SJSA1 (cell line): ENCODE data around the gene SLC6A1. TPM values are rescaled to one million over a fixed set of nuclear protein-coding genes. Genes with fewer than 3 reads are reported as not detected.
A peak's percentile ranks its signal among the peaks of the same experiment; 100 is the strongest.

Experiments used
- DNase-seq, 2 experiments: peaks; one replicate each; pipeline ENCODE4 v3.0.0-alpha.2; 2015 to 2020; ENCODE audit warnings: low spot score in 2 of 2, low read depth in 1 of 2
- H3K27ac ChIP-seq: fragments of 250-450 bp; sonication (Bioruptor Pico); 2 replicates; pipeline ENCODE4 v1.5.1; 2020; ENCODE audit warnings: mild to moderate bottlenecking, moderate library complexity
- H3K27me3 ChIP-seq: fragments of 250-450 bp; sonication (Bioruptor Pico); replicated peaks from 2 replicates; pipeline ENCODE4 v1.5.1; 2020; ENCODE audit warnings: mild to moderate bottlenecking, moderate library complexity
- H3K36me3 ChIP-seq: fragments of 250-450 bp; sonication (Bioruptor Pico); 2 replicates; pipeline ENCODE4 v1.5.1; 2020; ENCODE audit warnings: mild to moderate bottlenecking
- H3K4me1 ChIP-seq: fragments of 250-450 bp; sonication (Bioruptor Pico); replicated peaks from 2 replicates; pipeline ENCODE4 v1.6.1; 2021; ENCODE audit warnings: mild to moderate bottlenecking
- H3K4me3 ChIP-seq: fragments of 250-450 bp; sonication (Bioruptor Pico); 2 replicates; pipeline ENCODE4 v1.5.1; 2020; ENCODE audit warnings: mild to moderate bottlenecking
- H3K9me3 ChIP-seq: fragments of 250-450 bp; sonication (Bioruptor Pico); replicated peaks from 2 replicates; pipeline ENCODE4 v1.5.1; 2020; ENCODE audit warnings: mild to moderate bottlenecking
- total RNA-seq: library from RNA; depleted of rRNA; stranded (reverse); fragments of >200 nt; shearing (Covaris generic); gene quantifications from 2 replicates; pipeline ENCODE4 v1.2.3, GENCODE V29; 2014

The SLC6A1 gene
- total RNA-seq, 1 experiment from 2014 or later: not detected

DNA sequence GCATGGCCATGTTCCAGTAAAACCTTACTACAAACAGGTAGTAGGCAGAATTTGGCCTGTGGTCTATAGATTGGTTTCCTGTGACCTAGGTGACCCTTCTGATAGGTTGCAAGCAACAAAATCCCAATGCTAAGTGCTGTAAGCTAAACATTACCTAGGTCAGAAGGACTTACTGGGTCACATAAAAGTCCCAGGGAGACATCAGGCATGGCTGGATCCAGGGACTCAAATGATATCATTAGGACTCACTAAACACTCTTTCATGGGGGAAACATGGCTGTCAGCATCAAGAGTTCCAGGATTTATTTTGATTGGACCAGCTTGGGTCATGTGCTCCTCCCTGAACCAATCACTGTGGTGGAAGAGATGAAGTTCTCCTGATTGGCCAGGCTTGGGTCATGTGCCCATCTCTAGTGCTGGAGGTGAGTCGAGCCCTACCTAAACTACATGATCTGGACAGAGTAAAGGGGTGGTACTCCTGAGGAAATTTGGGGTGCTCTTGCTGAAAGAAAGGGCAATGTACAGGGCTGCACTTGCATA is 16.8 kb upstream of the SLC6A1 start:
- DNase-seq: no peak
- no peaks in the 10 kb centered on the region for H3K9me3 ChIP-seq
- H3K27ac ChIP-seq: no peak overlapping the region
- no peaks in the 10 kb centered on the region for H3K36me3 ChIP-seq
- peaks cover 4% of the 10 kb centered on the region; the same call in 1 of the 2 replicates for H3K27me3 ChIP-seq
- no peak overlapping the region for H3K4me3 ChIP-seq
- peaks cover 7% of the 10 kb centered on the region; the same call in 1 of the 2 replicates for H3K4me1 ChIP-seq

DNA sequence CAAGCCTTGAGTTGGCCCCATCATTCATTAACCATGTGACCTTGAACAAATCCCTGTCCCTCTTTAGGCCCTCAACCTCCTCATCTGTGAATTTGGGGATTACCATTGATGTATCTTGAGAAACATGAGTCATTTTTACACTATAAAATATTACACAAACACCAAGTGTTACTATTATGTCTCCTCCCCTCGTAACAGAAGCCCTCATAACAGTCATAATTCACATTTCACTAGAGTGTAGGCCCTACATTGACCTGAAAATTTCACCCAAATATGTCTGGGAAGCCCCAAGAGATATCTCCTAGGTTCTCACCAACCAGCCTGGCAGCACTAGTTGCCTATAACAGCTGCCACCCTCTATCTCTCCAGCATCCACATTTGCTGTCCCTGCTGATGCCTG is 15.8 kb upstream of the SLC6A1 start:
- Histone ChIP-seq H3K27me3 (peaks cover 10% of the 10 kb centered on the region), H3K4me3 (no peak overlapping the region), H3K4me1 (peaks cover 7% of the 10 kb centered on the region; the same call in 1 of the 2 replicates), H3K9me3 (no peaks in the 10 kb centered on the region), H3K27ac (no peak overlapping the region), H3K36me3 (no peaks in the 10 kb centered on the region)
- DNase-seq: no peak

DNA sequence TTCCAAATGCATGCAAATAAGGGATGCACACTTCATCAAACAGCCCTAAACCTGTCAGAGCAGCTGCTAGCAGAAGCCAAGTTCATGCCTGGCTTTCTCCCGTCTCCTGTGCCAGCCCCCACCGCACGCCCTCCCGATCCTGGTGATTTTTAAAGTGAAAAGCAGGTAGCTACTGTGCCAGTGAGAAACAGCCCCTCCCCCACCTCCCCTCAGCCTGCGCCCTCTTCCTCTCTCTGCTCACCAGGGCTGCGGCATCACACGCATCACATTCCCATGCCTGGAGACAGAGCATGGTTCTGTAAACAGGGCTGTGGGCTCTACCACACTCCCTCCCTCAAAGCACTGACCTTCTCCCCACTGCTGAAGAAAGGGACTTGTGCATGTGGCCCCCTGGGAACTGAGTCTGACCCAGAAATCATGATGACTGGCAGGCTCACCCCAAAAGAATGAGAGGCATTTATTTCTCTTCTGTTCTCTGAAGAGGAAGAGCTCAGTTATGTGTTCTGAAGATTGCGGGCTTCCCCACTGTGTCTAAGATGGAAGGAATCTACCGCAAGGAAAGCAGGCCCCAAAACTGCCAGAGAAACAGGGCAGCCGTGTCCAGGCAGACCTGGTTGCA is 14.5 kb upstream of the SLC6A1 start:
- H3K27ac ChIP-seq: no peak overlapping the region
- DNase-seq: peak in 1 of 2 experiments; percentile 4

GRCh38 chr3:10978956-10979355 is 13.6 kb upstream of the SLC6A1 start:
- Histone ChIP-seq H3K4me1 (peaks cover 14% of the 10 kb centered on the region), H3K27me3 (peaks cover 14% of the 10 kb centered on the region; the same call in 1 of the 2 replicates), H3K27ac (no peak overlapping the region), H3K4me3 (no peak overlapping the region), H3K9me3 (no peaks in the 10 kb centered on the region), H3K36me3 (no peaks in the 10 kb centered on the region)
- DNase-seq: no peak

More for the DNA sequence above, 14.5 kb upstream of the SLC6A1 start:
- H3K4me1 ChIP-seq: peaks cover 11% of the 10 kb centered on the region
- peaks cover 14% of the 10 kb centered on the region; the same call in 1 of the 2 replicates for H3K27me3 ChIP-seq
- no peaks in the 10 kb centered on the region for H3K36me3 ChIP-seq
- no peaks in the 10 kb centered on the region for H3K9me3 ChIP-seq
- H3K4me3 ChIP-seq: no peak overlapping the region

DNA sequence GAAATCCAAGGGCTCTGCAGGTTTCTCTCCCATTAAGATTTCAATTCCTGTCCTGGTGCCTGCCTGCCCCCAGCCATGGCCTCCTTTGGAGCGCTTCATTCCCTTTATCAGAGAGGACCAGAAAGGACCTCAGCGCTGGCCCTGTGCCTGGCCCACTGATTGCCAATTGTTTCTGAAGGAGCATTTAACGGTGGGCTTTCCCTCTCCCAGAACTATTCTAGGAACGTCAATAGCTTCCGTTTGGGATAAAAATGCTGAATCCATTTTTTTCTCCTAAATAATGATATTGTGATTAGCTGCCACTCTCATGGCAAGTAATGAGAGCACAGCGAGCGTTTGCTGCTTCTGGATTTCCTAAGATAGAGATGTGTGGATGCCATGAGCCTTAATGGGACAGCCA is 12.2 kb upstream of the SLC6A1 start:
- peaks cover 14% of the 10 kb centered on the region for H3K4me1 ChIP-seq
- no peak overlapping the region for H3K27ac ChIP-seq
- DNase-seq: no peak
- no peak overlapping the region for H3K4me3 ChIP-seq
- no peaks in the 10 kb centered on the region for H3K9me3 ChIP-seq
- H3K36me3 ChIP-seq: no peaks in the 10 kb centered on the region
- H3K27me3 ChIP-seq: peaks cover 14% of the 10 kb centered on the region; the same call in 1 of the 2 replicates

DNA sequence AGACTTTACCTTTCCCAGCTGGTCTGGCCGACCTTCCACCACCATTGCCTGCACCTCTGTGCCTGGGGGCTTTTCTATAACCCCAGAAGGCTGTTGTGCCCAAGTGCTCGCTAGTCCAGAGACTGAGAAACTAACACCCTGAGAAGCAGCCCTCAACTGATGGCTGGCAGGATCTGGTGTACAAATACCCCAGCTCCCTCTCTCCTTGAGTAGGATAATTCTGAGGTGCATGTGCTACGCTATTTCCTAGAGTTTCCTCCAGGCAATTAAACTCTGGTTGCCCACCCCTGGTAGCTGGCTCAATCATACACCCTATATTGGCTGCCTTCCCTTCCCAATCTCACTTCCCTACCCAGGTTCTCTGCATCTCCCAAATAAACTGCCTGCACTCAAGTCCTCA is 11.5 kb upstream of the SLC6A1 start:
- Histone ChIP-seq H3K4me1 (peaks cover 14% of the 10 kb centered on the region), H3K27ac (no peak overlapping the region), H3K27me3 (peaks cover 14% of the 10 kb centered on the region; the same call in 1 of the 2 replicates), H3K36me3 (no peaks in the 10 kb centered on the region), H3K9me3 (no peaks in the 10 kb centered on the region), H3K4me3 (no peak overlapping the region)
- no peak for DNase-seq

GRCh38 chr3:10981961-10982360 is 10.6 kb upstream of the SLC6A1 start:
- H3K27ac ChIP-seq: no peak overlapping the region
- H3K36me3 ChIP-seq: no peaks in the 10 kb centered on the region
- peaks cover 14% of the 10 kb centered on the region for H3K4me1 ChIP-seq
- H3K27me3 ChIP-seq: peaks cover 14% of the 10 kb centered on the region; the same call in 1 of the 2 replicates
- H3K9me3 ChIP-seq: no peaks in the 10 kb centered on the region
- no peak overlapping the region for H3K4me3 ChIP-seq
- DNase-seq: no peak

DNA sequence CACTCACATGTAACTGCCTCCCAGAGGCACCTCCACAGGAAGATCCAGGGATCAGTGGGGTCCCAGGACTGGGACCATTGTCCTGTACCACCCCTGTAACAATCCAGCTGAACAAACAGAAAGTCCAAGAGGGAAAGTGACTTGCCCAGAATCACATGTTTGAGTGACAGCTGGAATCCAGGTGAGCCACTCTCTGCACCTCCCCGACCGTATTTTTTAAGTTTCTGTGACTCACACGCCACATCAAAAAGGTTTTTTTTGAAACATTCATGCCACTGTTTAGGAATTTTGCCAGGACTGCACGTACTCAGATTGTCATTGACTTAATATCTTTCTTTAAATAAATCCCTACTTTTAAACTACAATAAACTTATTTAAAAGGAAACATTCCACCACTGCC is 9.8 kb upstream of the SLC6A1 start:
- no peak overlapping the region for H3K27ac ChIP-seq
- no peaks in the 10 kb centered on the region for H3K9me3 ChIP-seq
- peaks cover 12% of the 10 kb centered on the region; the same call in 1 of the 2 replicates for H3K27me3 ChIP-seq
- peaks cover 12% of the 10 kb centered on the region for H3K4me1 ChIP-seq
- no peak overlapping the region for H3K4me3 ChIP-seq
- no peak for DNase-seq
- no peaks in the 10 kb centered on the region for H3K36me3 ChIP-seq

GRCh38 chr3:10983219-10983916 is 9.2 kb upstream of the SLC6A1 start:
- H3K27ac ChIP-seq: no peak overlapping the region
- H3K36me3 ChIP-seq: no peaks in the 10 kb centered on the region
- H3K4me1 ChIP-seq: peaks cover 7% of the 10 kb centered on the region
- H3K9me3 ChIP-seq: no peaks in the 10 kb centered on the region
- H3K27me3 ChIP-seq: peaks cover 14% of the 10 kb centered on the region; the same call in 1 of the 2 replicates
- no peak overlapping the region for H3K4me3 ChIP-seq
- DNase-seq: peak in 1 of 2 experiments; percentile 52

DNA sequence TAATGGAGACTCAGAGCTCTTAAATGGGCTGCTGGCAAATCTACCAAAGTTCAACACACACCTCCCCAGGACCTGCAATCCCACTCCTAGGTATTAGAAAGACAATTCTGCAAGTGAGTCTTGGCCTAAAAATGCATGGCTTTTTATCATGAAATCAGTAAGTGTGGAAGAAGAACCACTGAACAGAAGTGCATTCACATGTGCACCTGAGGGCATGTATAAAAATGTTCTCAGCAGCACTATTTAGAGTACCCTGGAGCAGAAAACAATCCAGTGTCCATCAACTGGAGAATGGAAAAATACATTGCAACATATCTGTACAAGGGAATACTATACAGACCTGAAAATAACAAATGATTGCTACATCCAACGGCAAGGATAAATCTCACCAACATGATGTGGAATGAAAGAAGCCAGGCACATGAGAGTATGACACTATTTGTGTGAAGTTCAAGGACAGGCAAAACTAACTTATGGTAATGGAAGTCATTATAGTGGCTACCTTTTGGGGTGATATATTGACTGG is 8.1 kb upstream of the SLC6A1 start:
- no peaks in the 10 kb centered on the region for H3K9me3 ChIP-seq
- H3K4me1 ChIP-seq: peaks cover 7% of the 10 kb centered on the region
- H3K4me3 ChIP-seq: no peak overlapping the region
- H3K27me3 ChIP-seq: peaks cover 22% of the 10 kb centered on the region
- no peaks in the 10 kb centered on the region for H3K36me3 ChIP-seq
- H3K27ac ChIP-seq: no peak overlapping the region
- no peak for DNase-seq

GRCh38 chr3:10985181-10985580 is 7.4 kb upstream of the SLC6A1 start:
- Histone ChIP-seq H3K4me3 (no peak overlapping the region), H3K4me1 (peaks cover 7% of the 10 kb centered on the region), H3K36me3 (no peaks in the 10 kb centered on the region), H3K9me3 (no peaks in the 10 kb centered on the region), H3K27me3 (peaks cover 29% of the 10 kb centered on the region), H3K27ac (no peak overlapping the region)
- no peak for DNase-seq

DNA sequence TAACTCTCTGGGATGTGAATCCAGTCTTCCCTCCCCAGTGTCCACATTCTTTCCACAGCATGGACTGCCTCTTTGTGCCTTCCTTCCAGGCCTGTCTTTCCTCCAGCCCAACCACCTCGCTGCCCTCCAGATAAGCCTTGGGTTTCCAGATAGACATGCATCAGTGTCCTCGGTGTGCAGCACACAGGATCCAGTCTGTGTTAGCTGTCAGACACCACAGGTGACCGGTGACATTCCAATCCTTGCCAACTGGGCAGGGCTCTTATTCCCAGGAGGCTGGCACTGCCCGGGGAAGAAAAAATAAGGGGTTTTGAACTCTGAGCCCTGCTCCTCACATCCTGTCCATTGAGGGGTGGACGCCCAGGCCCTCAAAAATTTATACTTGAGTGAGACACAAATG is 6.0 kb upstream of the SLC6A1 start:
- peaks cover 39% of the 10 kb centered on the region for H3K27me3 ChIP-seq
- H3K9me3 ChIP-seq: no peaks in the 10 kb centered on the region
- no peak overlapping the region for H3K27ac ChIP-seq
- H3K4me1 ChIP-seq: peaks cover 7% of the 10 kb centered on the region
- H3K4me3 ChIP-seq: no peak overlapping the region
- DNase-seq: no peak
- no peaks in the 10 kb centered on the region for H3K36me3 ChIP-seq

GRCh38 chr3:10988001-10988665 is 4.4 kb upstream of the SLC6A1 start:
- Histone ChIP-seq H3K27me3 (peaks cover 43% of the 10 kb centered on the region), H3K9me3 (no peaks in the 10 kb centered on the region), H3K27ac (no peak overlapping the region), H3K4me3 (no peak overlapping the region), H3K4me1 (peaks cover 2% of the 10 kb centered on the region), H3K36me3 (no peaks in the 10 kb centered on the region)
- DNase-seq: no peak
